GM19455 (cell line): ENCODE data around the gene EVC2.

Source experiments
- ATAC-seq: cut with Tn5 transposase; IDR thresholded peaks from one replicate; pipeline ENCODE4 v1.9.1; 2021; ENCODE audit not compliant: unreplicated experiment

EVC2 gene

GRCh38 chr4:5515646-5516045 lies 192.7 kb downstream of the EVC2 start:
- no peak for ATAC-seq
